ENCODE measurements around the gene OSMR.

The OSMR gene

DNA sequence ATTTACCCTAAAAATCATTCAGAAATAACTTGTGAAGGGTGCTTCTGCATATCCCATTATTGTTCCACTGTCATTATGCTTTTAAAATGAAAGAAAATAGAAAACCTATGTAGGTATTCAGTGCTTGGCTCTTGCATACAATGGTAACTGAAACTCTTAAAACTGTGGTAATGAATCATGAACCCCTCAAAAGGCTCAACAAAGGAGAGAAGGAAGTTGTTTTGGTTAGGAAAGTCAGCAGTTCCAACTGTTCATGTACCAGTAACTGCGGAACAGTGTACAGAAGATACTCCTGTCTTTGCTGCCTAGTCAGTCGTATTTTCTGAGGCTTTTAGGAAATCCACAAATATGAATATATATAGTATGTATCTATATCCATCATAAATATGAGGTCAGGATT lies 96.1 kb downstream of the OSMR start:
- Histone ChIP-seq H3K4me3 (IDR thresholded peaks at IDR 0.05; ENCODE audit: insufficient read depth, low read depth, low read length) (no peak overlapping the region), H4K20me1 (ENCODE audit: insufficient read depth) (no peaks in the 10 kb centered on the region), H3K36me3 (ENCODE audit: insufficient read depth) (peaks cover 3% of the 10 kb centered on the region; the same call in 1 of the 2 replicates), H3K27ac (no peak overlapping the region), H2AFZ (ENCODE audit: low read depth) (no peak overlapping the region), H3K9ac (no peak overlapping the region), H3K4me2 (no peak overlapping the region), H3K4me1 (ENCODE audit: low read depth, poor library complexity, severe bottlenecking) (no peaks in the 10 kb centered on the region), H3K79me2 (ENCODE audit: insufficient read depth, low read depth) (no peaks in the 10 kb centered on the region), H3K27me3 (ENCODE audit: insufficient read depth, low read depth) (no peaks in the 10 kb centered on the region)
- TF ChIP-seq, protein P1, sequence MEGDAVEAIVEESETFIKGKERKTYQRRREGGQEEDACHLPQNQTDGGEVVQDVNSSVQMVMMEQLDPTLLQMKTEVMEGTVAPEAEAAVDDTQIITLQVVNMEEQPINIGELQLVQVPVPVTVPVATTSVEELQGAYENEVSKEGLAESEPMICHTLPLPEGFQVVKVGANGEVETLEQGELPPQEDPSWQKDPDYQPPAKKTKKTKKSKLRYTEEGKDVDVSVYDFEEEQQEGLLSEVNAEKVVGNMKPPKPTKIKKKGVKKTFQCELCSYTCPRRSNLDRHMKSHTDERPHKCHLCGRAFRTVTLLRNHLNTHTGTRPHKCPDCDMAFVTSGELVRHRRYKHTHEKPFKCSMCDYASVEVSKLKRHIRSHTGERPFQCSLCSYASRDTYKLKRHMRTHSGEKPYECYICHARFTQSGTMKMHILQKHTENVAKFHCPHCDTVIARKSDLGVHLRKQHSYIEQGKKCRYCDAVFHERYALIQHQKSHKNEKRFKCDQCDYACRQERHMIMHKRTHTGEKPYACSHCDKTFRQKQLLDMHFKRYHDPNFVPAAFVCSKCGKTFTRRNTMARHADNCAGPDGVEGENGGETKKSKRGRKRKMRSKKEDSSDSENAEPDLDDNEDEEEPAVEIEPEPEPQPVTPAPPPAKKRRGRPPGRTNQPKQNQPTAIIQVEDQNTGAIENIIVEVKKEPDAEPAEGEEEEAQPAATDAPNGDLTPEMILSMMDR (conservative IDR thresholded peaks at IDR 0.05; ENCODE audit: low read depth, low read length): no peak

DNA sequence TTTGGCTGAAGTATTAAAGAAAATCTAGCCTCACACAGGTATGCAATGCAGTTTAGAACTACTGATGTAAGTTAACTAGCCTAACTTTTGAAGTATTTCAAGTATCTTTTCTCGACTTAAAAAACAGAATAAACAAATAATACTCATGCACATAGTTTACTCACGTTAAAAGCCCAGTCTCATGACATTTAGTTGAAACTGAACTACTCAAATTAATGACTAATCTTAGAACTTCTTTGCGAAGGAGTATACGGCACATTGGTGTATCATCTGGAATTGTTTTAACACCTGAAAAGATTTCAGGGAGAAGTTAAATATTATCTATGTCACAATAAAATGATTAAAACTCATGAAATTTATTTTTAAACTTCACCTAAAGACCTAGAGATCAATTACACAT lies 98.5 kb downstream of the OSMR start:
- Histone ChIP-seq H3K9ac (no peak overlapping the region), H3K4me1 (ENCODE audit: low read depth, poor library complexity, severe bottlenecking) (no peaks in the 10 kb centered on the region), H3K4me2 (no peak overlapping the region), H3K79me2 (ENCODE audit: insufficient read depth, low read depth) (no peaks in the 10 kb centered on the region), H2AFZ (ENCODE audit: low read depth) (no peak overlapping the region), H3K27ac (no peak overlapping the region), H3K27me3 (ENCODE audit: insufficient read depth, low read depth) (no peaks in the 10 kb centered on the region), H3K36me3 (ENCODE audit: insufficient read depth) (0 out of 2 replicates have a peak, but pooled peaks cover 3% of the 10 kb centered on the region), H4K20me1 (ENCODE audit: insufficient read depth) (no peaks in the 10 kb centered on the region), H3K4me3 (IDR thresholded peaks at IDR 0.05; ENCODE audit: insufficient read depth, low read depth, low read length) (no peak overlapping the region)
- TF ChIP-seq, protein P1 (conservative IDR thresholded peaks at IDR 0.05; ENCODE audit: low read depth, low read length): no peak

DNA sequence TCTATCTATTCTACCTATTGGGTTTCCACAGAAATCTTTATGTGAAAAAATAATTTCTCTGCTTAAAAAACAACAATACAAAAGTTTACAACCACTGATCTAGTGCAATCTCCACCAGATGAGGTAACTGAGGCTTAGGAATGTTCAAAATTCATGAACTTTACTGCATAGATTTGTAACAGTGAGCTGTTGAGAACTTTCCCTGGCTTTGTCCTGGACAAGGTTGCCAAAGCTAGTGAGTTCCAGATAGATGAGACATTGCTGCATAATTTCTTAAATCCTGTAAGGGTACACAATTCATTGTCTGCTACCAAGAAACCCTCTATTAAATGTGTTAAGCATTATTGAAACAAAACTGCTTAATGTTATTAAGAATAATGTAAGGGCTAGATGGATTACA lies 102.7 kb downstream of the OSMR start:
- H2AFZ ChIP-seq (ENCODE audit: low read depth): no peak overlapping the region
- 0 out of 2 replicates have a peak, but pooled peaks cover 6% of the 10 kb centered on the region for H3K36me3 ChIP-seq (ENCODE audit: insufficient read depth)
- no peak overlapping the region for H3K27ac ChIP-seq
- no peaks in the 10 kb centered on the region for H3K4me1 ChIP-seq (ENCODE audit: low read depth, poor library complexity, severe bottlenecking)
- no peak overlapping the region for H3K9ac ChIP-seq
- H3K4me2 ChIP-seq: no peak overlapping the region
- H4K20me1 ChIP-seq (ENCODE audit: insufficient read depth): no peaks in the 10 kb centered on the region
- TF ChIP-seq, protein P1 (conservative IDR thresholded peaks at IDR 0.05; ENCODE audit: low read depth, low read length): no peak
- no peaks in the 10 kb centered on the region for H3K79me2 ChIP-seq (ENCODE audit: insufficient read depth, low read depth)
- no peaks in the 10 kb centered on the region for H3K27me3 ChIP-seq (ENCODE audit: insufficient read depth, low read depth)
- no peak overlapping the region for H3K4me3 ChIP-seq (IDR thresholded peaks at IDR 0.05; ENCODE audit: insufficient read depth, low read depth, low read length)

DNA sequence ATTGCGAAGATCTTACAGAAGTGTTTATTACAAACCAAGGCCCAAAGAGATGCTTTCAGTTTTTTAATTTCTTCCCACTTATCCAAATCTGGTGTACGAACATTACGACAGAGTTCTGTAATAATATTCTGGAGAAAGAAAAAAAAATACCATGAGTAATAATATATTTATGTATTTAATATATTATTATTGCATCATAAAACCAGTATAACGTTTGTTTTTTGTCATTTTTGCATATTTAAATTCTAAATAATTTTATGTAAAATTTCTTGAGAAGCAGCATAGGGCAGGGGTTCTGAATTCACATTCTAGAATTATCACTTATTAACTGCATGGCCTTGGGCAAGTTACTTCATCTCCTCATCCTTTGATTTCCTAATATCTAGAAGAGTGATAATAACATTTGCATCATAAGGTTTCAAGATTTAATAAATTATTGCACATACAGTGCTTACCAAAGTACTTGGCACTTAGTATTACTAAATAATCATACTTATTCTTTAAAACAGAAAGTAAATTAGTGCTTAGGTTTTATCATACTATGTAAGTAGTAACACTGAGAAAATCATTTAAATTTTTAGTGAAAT lies 107.7 kb downstream of the OSMR start:
- Histone ChIP-seq H4K20me1 (ENCODE audit: insufficient read depth) (no peaks in the 10 kb centered on the region), H3K4me1 (ENCODE audit: low read depth, poor library complexity, severe bottlenecking) (no peaks in the 10 kb centered on the region), H3K9ac (no peak overlapping the region), H3K36me3 (ENCODE audit: insufficient read depth) (0 out of 2 replicates have a peak, but pooled peaks cover 4% of the 10 kb centered on the region), H3K27ac (no peak overlapping the region), H2AFZ (ENCODE audit: low read depth) (no peak overlapping the region), H3K27me3 (ENCODE audit: insufficient read depth, low read depth) (no peaks in the 10 kb centered on the region), H3K79me2 (ENCODE audit: insufficient read depth, low read depth) (no peaks in the 10 kb centered on the region), H3K4me2 (no peak overlapping the region), H3K4me3 (IDR thresholded peaks at IDR 0.05; ENCODE audit: insufficient read depth, low read depth, low read length) (no peak overlapping the region)
- TF ChIP-seq, protein P1 (conservative IDR thresholded peaks at IDR 0.05; ENCODE audit: low read depth, low read length): no peak
